GM10266 (cell line): ENCODE data around the gene KIF3C.

Experiments
- DNase-seq: peaks from one replicate; pipeline ENCODE4 v3.0.0; 2012; ENCODE audit errors: extremely low spot score
- TF ChIP-seq, protein P1 (sequence below): IDR thresholded peaks from 2 replicates; pipeline ENCODE4 v1.5.1; 2012; ENCODE audit warnings: mild to moderate bottlenecking, low read depth; ENCODE audit not compliant: control insufficient read depth, insufficient read depth; ENCODE audit errors: missing control alignments

KIF3C gene

GRCh38 chr2:25948437-25948836 is 33.9 kb downstream of the KIF3C start:
- TF ChIP-seq, protein P1, sequence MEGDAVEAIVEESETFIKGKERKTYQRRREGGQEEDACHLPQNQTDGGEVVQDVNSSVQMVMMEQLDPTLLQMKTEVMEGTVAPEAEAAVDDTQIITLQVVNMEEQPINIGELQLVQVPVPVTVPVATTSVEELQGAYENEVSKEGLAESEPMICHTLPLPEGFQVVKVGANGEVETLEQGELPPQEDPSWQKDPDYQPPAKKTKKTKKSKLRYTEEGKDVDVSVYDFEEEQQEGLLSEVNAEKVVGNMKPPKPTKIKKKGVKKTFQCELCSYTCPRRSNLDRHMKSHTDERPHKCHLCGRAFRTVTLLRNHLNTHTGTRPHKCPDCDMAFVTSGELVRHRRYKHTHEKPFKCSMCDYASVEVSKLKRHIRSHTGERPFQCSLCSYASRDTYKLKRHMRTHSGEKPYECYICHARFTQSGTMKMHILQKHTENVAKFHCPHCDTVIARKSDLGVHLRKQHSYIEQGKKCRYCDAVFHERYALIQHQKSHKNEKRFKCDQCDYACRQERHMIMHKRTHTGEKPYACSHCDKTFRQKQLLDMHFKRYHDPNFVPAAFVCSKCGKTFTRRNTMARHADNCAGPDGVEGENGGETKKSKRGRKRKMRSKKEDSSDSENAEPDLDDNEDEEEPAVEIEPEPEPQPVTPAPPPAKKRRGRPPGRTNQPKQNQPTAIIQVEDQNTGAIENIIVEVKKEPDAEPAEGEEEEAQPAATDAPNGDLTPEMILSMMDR = no peak
- no peak for DNase-seq

DNA sequence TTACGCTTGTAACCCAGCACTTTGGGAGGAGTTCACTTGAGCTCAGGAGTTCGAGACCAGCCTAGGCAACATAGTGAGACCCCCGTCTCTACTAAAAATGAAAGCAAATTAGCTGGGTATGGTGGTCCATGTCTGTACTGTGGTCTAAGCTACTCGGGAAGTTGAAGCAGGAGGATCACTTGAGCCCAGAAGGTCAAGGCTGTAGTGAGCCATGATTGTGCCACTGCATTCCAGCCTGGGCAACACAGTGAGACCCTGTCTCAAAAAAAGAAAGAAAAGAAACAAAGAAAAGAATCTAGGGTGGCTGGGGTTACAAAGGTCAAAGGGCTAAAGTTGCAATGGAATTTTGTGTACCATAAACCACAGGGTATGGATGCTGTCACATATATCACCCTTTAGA is 41.3 kb downstream of the KIF3C start:
- TF ChIP-seq, protein P1 = no peak
- no peak for DNase-seq

- DNase-seq = no peak
- TF ChIP-seq, protein P1 = no peak
These were observed 43.0 kb downstream of the KIF3C start for GRCh38 chr2:25939257-25939668.

GRCh38 chr2:25938345-25938744 is 44.0 kb downstream of the KIF3C start:
- TF ChIP-seq, protein P1 = no peak
- DNase-seq = no peak

GRCh38 chr2:25936889-25937545 is 45.3 kb downstream of the KIF3C start:
- DNase-seq = no peak
- TF ChIP-seq, protein P1 = no peak

DNA sequence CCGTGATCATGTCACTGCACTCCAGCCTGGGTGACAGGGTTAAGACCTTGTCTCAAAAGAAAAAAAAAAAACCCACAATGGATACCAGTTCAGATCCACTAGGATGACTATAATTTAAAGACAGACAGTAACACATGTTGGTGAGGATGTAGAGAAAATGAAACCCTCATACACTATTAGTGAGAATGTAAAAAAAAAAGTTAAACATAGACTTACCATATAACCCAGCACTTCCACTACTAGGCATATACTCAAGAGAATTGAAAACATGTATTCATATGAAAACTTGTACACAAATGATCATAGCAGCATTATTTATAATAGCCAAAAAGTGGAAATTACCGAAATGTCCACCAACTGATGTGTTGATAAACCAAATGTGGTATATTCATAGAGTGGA is 48.7 kb downstream of the KIF3C start:
- no peak for DNase-seq
- TF ChIP-seq, protein P1 = no peak

GRCh38 chr2:25929789-25930473 is 52.4 kb downstream of the KIF3C start:
- TF ChIP-seq, protein P1 = no peak

More at GRCh38 chr2:25929789-25930473, 52.4 kb downstream of the KIF3C start:
- DNase-seq = no peak
